GM21576 (cell line): ENCODE data around the gene DOK5.
"Not testable (repeated sequence)": the region's sequence is repeated elsewhere in the genome, so short reads cannot be mapped to it uniquely, and the experiment has no call there.

Experiments used
- ATAC-seq: cut with Tn5 transposase; IDR thresholded peaks from one replicate; pipeline ENCODE4 v1.9.1; 2021; ENCODE audit warnings: mild to moderate bottlenecking, moderate library complexity; ENCODE audit not compliant: unreplicated experiment

DOK5 gene

GRCh38 chr20:54475334-54476168, at the start of gene DOK5:
Gene DOK5, plus strand, starts transcription at chr20:54475593. Its CDS starts 354 bp downstream, at chr20:54475947.
- ATAC-seq: no peak

GRCh38 chr20:54429364-54429763, 46.0 kb upstream of the DOK5 start:
- ATAC-seq: no peak

GRCh38 chr20:54431156-54431944, 44.0 kb upstream of the DOK5 start:
- ATAC-seq: no peak

- no peak for ATAC-seq
Measured at GRCh38 chr20:54432966-54433365, 42.4 kb upstream of the DOK5 start.

- ATAC-seq: no peak
Measured at GRCh38 chr20:54433636-54434035, 41.8 kb upstream of the DOK5 start.

- ATAC-seq: no peak
Measured at GRCh38 chr20:54434196-54434595, 41.2 kb upstream of the DOK5 start.

GRCh38 chr20:54435015-54435414, 40.4 kb upstream of the DOK5 start:
- ATAC-seq: no peak

GRCh38 chr20:54436410-54436809, 39.0 kb upstream of the DOK5 start:
- not testable (repeated sequence) for ATAC-seq

- no peak for ATAC-seq
Measured at GRCh38 chr20:54438166-54438565, 37.2 kb upstream of the DOK5 start.

- no peak for ATAC-seq
Measured at GRCh38 chr20:54450207-54450606, 25.2 kb upstream of the DOK5 start.

GRCh38 chr20:54451171-54451570, 24.2 kb upstream of the DOK5 start:
- ATAC-seq: no peak

GRCh38 chr20:54452277-54452676, 23.1 kb upstream of the DOK5 start:
- no peak for ATAC-seq

- no peak for ATAC-seq
Measured at GRCh38 chr20:54454982-54455381, 20.4 kb upstream of the DOK5 start.

- no peak for ATAC-seq
Measured at GRCh38 chr20:54456423-54456822, 19.0 kb upstream of the DOK5 start.

- no peak for ATAC-seq
Measured at GRCh38 chr20:54456961-54457360, 18.4 kb upstream of the DOK5 start.

GRCh38 chr20:54458219-54458618, 17.2 kb upstream of the DOK5 start:
- no peak for ATAC-seq

GRCh38 chr20:54459279-54459678, 16.1 kb upstream of the DOK5 start:
- no peak for ATAC-seq

- no peak for ATAC-seq
Measured at GRCh38 chr20:54464003-54464402, 11.4 kb upstream of the DOK5 start.

GRCh38 chr20:54466127-54466526, 9.3 kb upstream of the DOK5 start:
- no peak for ATAC-seq

GRCh38 chr20:54467622-54468021, 7.8 kb upstream of the DOK5 start:
- no peak for ATAC-seq

GRCh38 chr20:54468082-54468481, 7.3 kb upstream of the DOK5 start:
- ATAC-seq: no peak

- no peak for ATAC-seq
Measured at GRCh38 chr20:54469293-54469692, 6.1 kb upstream of the DOK5 start.
